ENCODE results near the gene RPS3. TPM values are rescaled to one million over a fixed set of nuclear protein-coding genes. Genes with fewer than 3 reads are reported as not detected.

RPS3 gene
- total and polyA plus RNA-seq, 5 donors from 2014 or later: 3,495 to 6,708 (median 4,679) TPM

DNA sequence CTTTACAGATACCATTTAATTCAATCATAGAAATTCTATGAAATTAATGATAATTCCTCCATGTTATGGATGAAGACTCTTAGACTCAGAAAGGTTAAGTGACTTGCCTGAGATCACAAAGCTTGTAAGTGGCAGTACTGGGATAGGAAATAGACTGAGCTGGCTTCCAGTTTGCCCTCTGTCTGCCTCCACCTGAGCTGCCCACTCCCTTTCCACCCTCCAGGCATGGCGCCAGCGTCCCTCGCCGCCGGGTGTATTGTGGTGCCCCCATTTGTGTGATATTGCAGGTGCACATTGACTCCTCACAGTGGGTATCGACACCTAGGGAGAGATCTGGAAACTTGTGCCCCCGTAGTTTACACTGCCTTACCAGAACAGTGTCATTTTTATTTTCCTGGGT is 9.4 kb upstream of the RPS3 start:
- Mint-ChIP-seq H3K9me3 (no peaks in the 10 kb centered on the region), H3K36me3 (no peaks in the 10 kb centered on the region), H3K27ac (no peak overlapping the region), H3K27me3 (peaks cover 12% of the 10 kb centered on the region), H3K4me3 (no peak overlapping the region), H3K4me1 (peaks cover 0 to 2% (median 0%) of the 10 kb centered on the region in 4 donors)
- Histone ChIP-seq H3K4me3 (ENCODE audit: low read depth, low read length) (no peak overlapping the region), H3K4me1 (ENCODE audit: control insufficient read depth, insufficient read depth, low read length, poor library complexity, severe bottlenecking) (peaks cover 7% of the 10 kb centered on the region), H3K27me3 (ENCODE audit: control insufficient read depth, insufficient read depth, low read length) (peaks cover 2% of the 10 kb centered on the region), H3K27ac (ENCODE audit: insufficient read depth, low read length, poor library complexity, severe bottlenecking) (no peak overlapping the region), H3K9me3 (ENCODE audit: control insufficient read depth in 2 of 2, low read length in 2 of 2) (no peaks in the 10 kb centered on the region), H3K36me3 (ENCODE audit: control insufficient read depth, insufficient read depth, low read length) (no peaks in the 10 kb centered on the region)
- ATAC-seq (ENCODE audit: low read depth in 2 of 2): no peak
- no peak for DNase-seq

DNA sequence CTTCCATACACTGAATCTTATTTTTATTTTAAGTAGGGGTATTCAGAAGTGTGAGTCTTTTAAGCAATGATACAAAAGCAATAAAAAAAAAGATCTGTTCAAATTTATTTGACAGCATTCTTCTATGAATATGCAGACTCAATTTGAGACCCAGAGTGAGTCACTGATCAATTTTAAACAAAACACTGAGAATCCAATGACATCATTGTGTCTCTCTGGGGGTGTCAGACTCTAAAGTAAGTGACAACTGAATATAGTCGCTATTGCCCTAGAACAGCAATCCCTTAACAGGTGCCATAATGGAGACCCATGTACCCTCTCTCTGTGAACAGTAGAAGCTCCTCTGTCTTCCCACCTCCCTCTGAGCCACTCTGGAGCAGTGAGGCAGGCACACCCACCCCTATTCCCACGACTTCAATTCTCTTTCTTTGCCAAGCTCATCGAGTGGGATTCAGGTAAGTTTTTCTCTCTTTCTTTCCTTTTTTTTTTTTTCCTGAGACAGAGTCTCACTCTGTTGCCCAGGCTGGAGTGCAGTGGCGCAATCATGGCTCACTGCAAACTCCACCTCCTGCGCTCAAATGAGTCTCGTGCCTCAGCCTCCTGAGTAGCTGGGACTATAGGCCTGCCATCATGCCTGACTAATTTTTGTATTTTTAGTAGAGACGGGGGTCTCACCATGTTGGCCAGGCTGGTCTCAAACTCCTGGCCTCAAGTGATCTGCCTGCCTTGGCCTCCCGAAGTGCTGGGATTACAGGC is 5.1 kb upstream of the RPS3 start:
- Histone ChIP-seq H3K4me1 (ENCODE audit: control insufficient read depth, insufficient read depth, low read length, poor library complexity, severe bottlenecking) (no peaks in the 10 kb centered on the region), H3K27me3 (ENCODE audit: control insufficient read depth, insufficient read depth, low read length) (peaks cover 2% of the 10 kb centered on the region), H3K36me3 (ENCODE audit: control insufficient read depth, insufficient read depth, low read length) (no peaks in the 10 kb centered on the region), H3K4me3 (ENCODE audit: low read depth, low read length) (no peak overlapping the region), H3K27ac (ENCODE audit: insufficient read depth, low read length, poor library complexity, severe bottlenecking) (no peak overlapping the region), H3K9me3 (ENCODE audit: control insufficient read depth in 2 of 2, low read length in 2 of 2) (no peaks in the 10 kb centered on the region)
- DNase-seq (no peak), ATAC-seq (ENCODE audit: low read depth in 2 of 2) (no peak)
- H3K27ac Mint-ChIP-seq: no peak overlapping the region
- H3K27me3 Mint-ChIP-seq: peaks cover 20% of the 10 kb centered on the region
- H3K36me3 Mint-ChIP-seq: no peaks in the 10 kb centered on the region
- no peaks in the 10 kb centered on the region for H3K9me3 Mint-ChIP-seq
- peaks cover 0 to 7% (median under 1%) of the 10 kb centered on the region in 4 donors for H3K4me1 Mint-ChIP-seq
- no peak overlapping the region for H3K4me3 Mint-ChIP-seq

DNA sequence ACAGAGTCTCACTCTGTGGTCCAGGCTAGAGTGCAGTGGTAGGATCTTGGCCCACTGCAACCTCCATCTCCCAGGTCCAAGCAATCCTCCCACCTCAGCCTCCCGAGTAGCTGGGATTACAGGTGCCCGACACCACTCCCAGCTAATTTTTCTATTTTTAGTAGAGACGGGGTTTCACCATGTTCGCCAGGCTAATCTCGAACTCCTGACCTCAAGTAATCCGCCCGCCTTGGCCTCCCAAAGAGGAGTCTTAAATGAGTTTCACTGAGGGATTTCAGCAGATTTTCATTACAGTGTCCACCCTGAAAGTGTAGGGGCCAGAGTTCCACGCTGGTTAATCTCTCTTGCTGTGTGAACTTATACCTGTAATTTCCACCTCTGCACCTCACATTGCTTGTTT is 412 bp upstream of the RPS3 start:
- no peaks in the 10 kb centered on the region for H3K27me3 ChIP-seq (ENCODE audit: control insufficient read depth, insufficient read depth, low read length)
- DNase-seq (no peak), ATAC-seq (ENCODE audit: low read depth in 2 of 2) (no peak)
- Mint-ChIP-seq H3K4me1 (peaks cover 0 to 44% (median 31%) of the 10 kb centered on the region in 4 donors), H3K27me3 (peaks cover 13% of the 10 kb centered on the region), H3K27ac (peak overlapping the region in 2 of 3 donors; percentile 96 to 98), H3K36me3 (peaks cover 35% of the 10 kb centered on the region), H3K9me3 (no peaks in the 10 kb centered on the region), H3K4me3 (peak overlapping the region; percentile 82 to 98 (median 94))
- H3K9me3 ChIP-seq (ENCODE audit: control insufficient read depth in 2 of 2, low read length in 2 of 2): no peaks in the 10 kb centered on the region
- H3K27ac ChIP-seq (ENCODE audit: insufficient read depth, low read length, poor library complexity, severe bottlenecking): no peak overlapping the region
- no peak overlapping the region for H3K4me3 ChIP-seq (ENCODE audit: low read depth, low read length)
- H3K4me1 ChIP-seq (ENCODE audit: control insufficient read depth, insufficient read depth, low read length, poor library complexity, severe bottlenecking): peaks cover 35% of the 10 kb centered on the region
- H3K36me3 ChIP-seq (ENCODE audit: control insufficient read depth, insufficient read depth, low read length): peaks cover 26% of the 10 kb centered on the region

DNA sequence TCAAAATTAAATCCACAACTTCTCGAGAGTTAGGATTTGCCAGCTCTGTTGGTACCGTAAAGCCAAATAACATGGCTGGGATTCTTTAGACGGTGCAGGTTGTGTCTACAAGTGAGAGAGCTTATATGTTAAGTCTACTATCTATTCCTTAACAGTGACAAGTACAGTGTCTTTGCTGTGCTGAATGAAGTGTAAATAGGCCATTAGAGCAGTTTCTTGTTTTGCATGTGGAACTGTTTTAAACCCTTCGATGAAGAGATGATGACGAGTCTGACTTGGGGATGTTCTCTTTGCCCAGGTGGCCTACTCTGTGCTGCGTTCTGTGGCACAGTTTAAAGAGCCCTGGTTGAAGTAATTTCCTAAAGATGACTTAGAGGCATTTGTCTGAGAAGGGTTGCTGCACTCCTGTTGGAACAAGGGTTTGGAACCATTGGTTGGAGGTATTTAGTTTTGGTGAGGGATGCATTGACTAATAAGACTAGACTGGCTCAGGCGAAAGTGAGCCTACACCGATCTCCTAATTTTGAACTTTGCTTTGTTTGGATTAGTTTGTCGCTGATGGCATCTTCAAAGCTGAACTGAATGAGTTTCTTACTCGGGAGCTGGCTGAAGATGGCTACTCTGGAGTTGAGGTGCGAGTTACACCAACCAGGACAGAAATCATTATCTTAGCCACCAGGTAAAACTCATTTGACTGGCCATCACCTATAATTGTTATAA is 988 bp downstream of the RPS3 start:
- peaks cover 40% of the 10 kb centered on the region for H3K36me3 ChIP-seq (ENCODE audit: control insufficient read depth, insufficient read depth, low read length)
- peak overlapping the region; percentile 89 for H3K4me3 ChIP-seq (ENCODE audit: low read depth, low read length)
- peak overlapping the region; percentile 82 to 98 (median 94) for H3K4me3 Mint-ChIP-seq
- DNase-seq (peak in 2 of 3 donors; percentile 49 to 51), ATAC-seq (ENCODE audit: low read depth in 2 of 2) (peak; percentile 18)
- H3K27ac Mint-ChIP-seq: peak overlapping the region; percentile 89 to 98 (median 96)
- no peaks in the 10 kb centered on the region for H3K27me3 ChIP-seq (ENCODE audit: control insufficient read depth, insufficient read depth, low read length)
- no peaks in the 10 kb centered on the region for H3K9me3 ChIP-seq (ENCODE audit: control insufficient read depth in 2 of 2, low read length in 2 of 2)
- peaks cover 0 to 54% (median 36%) of the 10 kb centered on the region in 4 donors for H3K4me1 Mint-ChIP-seq
- H3K27ac ChIP-seq (ENCODE audit: insufficient read depth, low read length, poor library complexity, severe bottlenecking): peak overlapping the region; percentile 92
- H3K27me3 Mint-ChIP-seq: peaks cover 6% of the 10 kb centered on the region
- peaks cover 39% of the 10 kb centered on the region for H3K4me1 ChIP-seq (ENCODE audit: control insufficient read depth, insufficient read depth, low read length, poor library complexity, severe bottlenecking)
- peaks cover 40% of the 10 kb centered on the region for H3K36me3 Mint-ChIP-seq
- no peaks in the 10 kb centered on the region for H3K9me3 Mint-ChIP-seq

DNA sequence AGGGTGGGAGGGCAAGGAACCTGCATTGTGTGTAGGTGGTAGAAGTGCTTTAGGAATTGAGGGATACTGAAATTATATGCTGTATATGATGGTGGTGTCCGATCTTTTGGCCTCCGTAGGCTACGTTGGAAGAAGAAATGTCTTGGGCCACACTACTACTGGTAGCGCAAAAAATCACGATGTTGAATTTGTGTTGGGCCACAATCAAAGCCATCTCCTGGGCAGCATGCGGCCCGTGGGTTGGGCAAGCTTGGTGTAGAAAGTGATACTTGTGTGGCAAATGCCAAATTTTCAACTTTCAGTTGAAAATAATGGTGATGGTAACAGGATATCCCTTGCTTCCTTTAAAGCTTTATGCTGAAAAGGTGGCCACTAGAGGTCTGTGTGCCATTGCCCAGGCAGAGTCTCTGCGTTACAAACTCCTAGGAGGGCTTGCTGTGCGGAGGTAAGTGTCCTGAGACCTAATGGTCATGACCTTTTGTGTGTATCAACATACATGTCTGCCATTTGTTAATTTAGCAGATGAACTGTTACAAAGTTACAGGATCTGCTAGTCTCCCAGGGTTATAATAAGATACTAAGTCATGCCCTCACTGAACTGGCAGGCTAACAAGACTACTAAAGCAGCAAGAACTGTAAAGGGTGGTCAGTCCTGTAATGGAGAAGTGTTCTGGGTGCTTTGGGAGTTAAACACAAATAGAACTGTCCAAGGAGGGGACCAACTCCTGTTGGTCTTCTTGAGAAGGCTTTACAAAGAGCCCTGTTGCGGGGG is 2.9 kb downstream of the RPS3 start:
- Mint-ChIP-seq H3K9me3 (no peaks in the 10 kb centered on the region), H3K4me3 (peak overlapping the region; percentile 82 to 98 (median 94)), H3K36me3 (peaks cover 44% of the 10 kb centered on the region), H3K27ac (peak overlapping the region; percentile 33 to 96 (median 43)), H3K4me1 (peaks cover 0 to 68% (median 42%) of the 10 kb centered on the region in 4 donors), H3K27me3 (no peaks in the 10 kb centered on the region)
- ATAC-seq (ENCODE audit: low read depth in 2 of 2) (no peak), DNase-seq (no peak)
- Histone ChIP-seq H3K9me3 (ENCODE audit: control insufficient read depth in 2 of 2, low read length in 2 of 2) (no peaks in the 10 kb centered on the region), H3K36me3 (ENCODE audit: control insufficient read depth, insufficient read depth, low read length) (peaks cover 54% of the 10 kb centered on the region), H3K4me1 (ENCODE audit: control insufficient read depth, insufficient read depth, low read length, poor library complexity, severe bottlenecking) (peaks cover 39% of the 10 kb centered on the region), H3K27me3 (ENCODE audit: control insufficient read depth, insufficient read depth, low read length) (no peaks in the 10 kb centered on the region), H3K27ac (ENCODE audit: insufficient read depth, low read length, poor library complexity, severe bottlenecking) (peak overlapping the region; percentile 92), H3K4me3 (ENCODE audit: low read depth, low read length) (peak overlapping the region; percentile 68)

DNA sequence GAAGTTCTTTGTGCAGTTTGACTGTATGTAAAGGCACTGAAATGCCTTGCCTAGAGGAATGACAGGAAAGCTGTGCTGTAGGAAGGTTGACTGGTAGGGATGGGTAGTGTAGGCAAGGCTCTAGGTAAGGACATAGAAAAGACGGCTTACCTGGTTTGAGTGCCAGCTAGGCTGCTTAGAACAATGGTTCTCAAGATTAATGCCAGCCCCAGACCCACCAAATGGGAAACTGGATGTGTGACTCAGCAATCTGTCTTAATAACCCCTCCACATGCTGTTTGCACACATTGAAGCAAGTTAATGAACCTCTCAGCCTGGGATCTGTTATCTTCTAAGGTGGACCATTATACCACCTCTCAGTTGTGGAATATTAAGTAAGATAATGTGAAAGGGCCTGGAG is 3.7 kb downstream of the RPS3 start:
- Histone ChIP-seq H3K4me3 (ENCODE audit: low read depth, low read length) (no peak overlapping the region), H3K27ac (ENCODE audit: insufficient read depth, low read length, poor library complexity, severe bottlenecking) (no peak overlapping the region), H3K4me1 (ENCODE audit: control insufficient read depth, insufficient read depth, low read length, poor library complexity, severe bottlenecking) (peaks cover 39% of the 10 kb centered on the region), H3K9me3 (ENCODE audit: control insufficient read depth in 2 of 2, low read length in 2 of 2) (no peaks in the 10 kb centered on the region), H3K36me3 (ENCODE audit: control insufficient read depth, insufficient read depth, low read length) (peaks cover 59% of the 10 kb centered on the region), H3K27me3 (ENCODE audit: control insufficient read depth, insufficient read depth, low read length) (no peaks in the 10 kb centered on the region)
- Mint-ChIP-seq H3K4me1 (peaks cover 5 to 72% (median 46%) of the 10 kb centered on the region in 4 donors), H3K27me3 (no peaks in the 10 kb centered on the region), H3K36me3 (peaks cover 48% of the 10 kb centered on the region), H3K27ac (peak overlapping the region; percentile 18 to 45 (median 33)), H3K4me3 (peak overlapping the region in 3 of 4 donors; percentile 16 to 82 (median 56)), H3K9me3 (no peaks in the 10 kb centered on the region)
- no peak for ATAC-seq (ENCODE audit: low read depth in 2 of 2)
- DNase-seq: no peak

DNA sequence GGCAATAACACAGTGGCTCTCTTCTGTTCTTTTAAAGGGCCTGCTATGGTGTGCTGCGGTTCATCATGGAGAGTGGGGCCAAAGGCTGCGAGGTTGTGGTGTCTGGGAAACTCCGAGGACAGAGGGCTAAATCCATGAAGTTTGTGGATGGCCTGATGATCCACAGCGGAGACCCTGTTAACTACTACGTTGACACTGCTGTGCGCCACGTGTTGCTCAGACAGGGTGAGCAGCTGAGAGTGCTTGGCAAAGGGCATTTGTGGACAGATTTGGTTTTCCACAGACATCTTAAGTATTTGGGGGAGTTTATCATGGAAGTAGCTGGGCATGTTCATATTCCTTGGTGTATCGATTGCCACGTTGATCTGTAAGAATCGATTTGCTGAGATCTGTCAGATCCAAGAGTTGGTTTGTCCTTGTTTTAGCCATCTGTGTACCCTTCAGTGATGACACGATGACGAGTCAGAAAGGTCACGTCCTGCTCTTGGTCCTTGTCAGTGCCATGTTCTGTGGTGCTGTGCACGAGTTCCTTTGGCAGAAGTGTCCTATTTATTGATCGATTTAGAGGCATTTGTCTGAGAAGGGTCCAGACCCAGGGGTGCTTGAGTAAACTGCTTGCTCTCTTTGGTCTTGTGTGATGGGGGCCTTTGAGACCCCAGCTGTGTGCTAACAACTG is 4.8 kb downstream of the RPS3 start:
- Mint-ChIP-seq H3K4me3 (peak overlapping the region in 1 of 4 donors; percentile 28), H3K36me3 (peaks cover 48% of the 10 kb centered on the region), H3K27ac (peak overlapping the region; percentile 38 to 52 (median 39)), H3K4me1 (peaks cover 6 to 73% (median 47%) of the 10 kb centered on the region in 4 donors), H3K27me3 (no peaks in the 10 kb centered on the region), H3K9me3 (no peaks in the 10 kb centered on the region)
- ATAC-seq (ENCODE audit: low read depth in 2 of 2): no peak
- Histone ChIP-seq H3K4me1 (ENCODE audit: control insufficient read depth, insufficient read depth, low read length, poor library complexity, severe bottlenecking) (peaks cover 39% of the 10 kb centered on the region), H3K9me3 (ENCODE audit: control insufficient read depth in 2 of 2, low read length in 2 of 2) (no peaks in the 10 kb centered on the region), H3K4me3 (ENCODE audit: low read depth, low read length) (no peak overlapping the region), H3K27me3 (ENCODE audit: control insufficient read depth, insufficient read depth, low read length) (no peaks in the 10 kb centered on the region), H3K36me3 (ENCODE audit: control insufficient read depth, insufficient read depth, low read length) (peaks cover 62% of the 10 kb centered on the region), H3K27ac (ENCODE audit: insufficient read depth, low read length, poor library complexity, severe bottlenecking) (no peak overlapping the region)
- no peak for DNase-seq
